ENCODE measurements around the gene PRPSAP1. TPM values are rescaled to one million over a fixed set of nuclear protein-coding genes. Genes with fewer than 3 reads are reported as not detected.

Gene PRPSAP1
- total RNA-seq, 2 experiments from 2014 or later: 10.8 to 12.1 TPM

DNA sequence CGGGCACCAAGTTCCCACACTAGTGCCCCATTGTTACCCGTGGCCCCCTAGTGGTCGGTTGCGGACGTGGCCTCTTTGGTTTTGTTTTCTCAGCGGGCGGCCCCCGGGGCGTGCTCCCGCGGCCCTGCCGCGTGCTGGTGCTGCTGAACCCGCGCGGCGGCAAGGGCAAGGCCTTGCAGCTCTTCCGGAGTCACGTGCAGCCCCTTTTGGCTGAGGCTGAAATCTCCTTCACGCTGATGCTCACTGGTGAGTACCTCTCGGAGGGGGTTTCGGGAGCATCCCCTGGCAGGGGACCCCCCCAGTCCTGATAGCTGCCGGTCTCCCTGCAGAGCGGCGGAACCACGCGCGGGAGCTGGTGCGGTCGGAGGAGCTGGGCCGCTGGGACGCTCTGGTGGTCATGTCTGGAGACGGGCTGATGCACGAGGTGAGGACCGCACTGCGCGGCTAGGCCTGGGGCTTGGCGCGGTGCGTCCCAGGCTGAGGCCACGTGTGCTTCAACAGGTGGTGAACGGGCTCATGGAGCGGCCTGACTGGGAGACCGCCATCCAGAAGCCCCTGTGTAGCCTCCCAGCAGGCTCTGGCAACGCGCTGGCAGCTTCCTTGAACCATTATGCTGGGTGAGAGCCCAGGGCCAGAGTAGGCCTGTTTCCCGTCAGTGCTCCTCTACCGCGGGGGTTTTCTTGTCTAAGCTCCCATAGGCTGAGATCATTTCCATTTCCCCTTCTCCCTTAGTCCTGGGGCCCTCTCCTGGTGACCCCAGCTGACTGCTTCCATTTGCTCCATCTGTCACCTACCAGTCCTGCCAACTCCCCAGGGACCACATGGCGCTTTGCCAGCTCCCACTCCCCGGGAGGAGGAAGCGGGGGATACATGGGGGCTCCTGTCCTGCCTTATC is 32.4 kb upstream of the PRPSAP1 start:
- H3K9me3 ChIP-seq (ENCODE audit: control insufficient read depth in 1 of 2, insufficient read depth in 1 of 2, low read length in 2 of 2): no peaks in the 10 kb centered on the region
- H3K36me3 ChIP-seq (ENCODE audit: insufficient read depth, low read length): peaks cover 10% of the 10 kb centered on the region
- Mint-ChIP-seq H3K4me1 (ENCODE audit: low read depth) (peaks cover 6% of the 10 kb centered on the region), H3K4me3 (peak overlapping the region; percentile 66), H3K36me3 (ENCODE audit: low read depth) (peaks cover 13% of the 10 kb centered on the region), H3K9me3 (no peaks in the 10 kb centered on the region), H3K27me3 (peaks cover 4% of the 10 kb centered on the region), H3K27ac (no peak overlapping the region)
- POLR2A ChIA-PET: interaction anchor here (0.9 to 4.8 kb wide), 3 partner anchors 12 to 99 kb away, joined by 3 to 37 read pairs (median 7); partner anchors contain the start of gene PRPSAP1
- ATAC-seq (ENCODE audit: poor library complexity): peak; percentile 65
- no peak overlapping the region for H3K27ac ChIP-seq (ENCODE audit: low read depth in 1 of 2, low read length in 2 of 2)
- CTCF ChIA-PET: interaction anchor here (0.5 to 3.6 kb wide), 7 partner anchors 10 to 121 kb away, joined by 3 to 31 read pairs (median 4); partner anchors contain the start of genes PRPSAP1 and UBALD2
- intact Hi-C loops (cut with DNase I, micrococcal nuclease): loop anchor here (2.0 to 10.0 kb wide), 3 partner anchors 33 to 401 kb away; partner anchors contain the start of gene PRPSAP1 (in 2 of the 2)
- H3K4me1 ChIP-seq (ENCODE audit: insufficient read depth, low read length): peaks cover 33% of the 10 kb centered on the region
- DNase-seq: peak; percentile 73 to 91 (median 80)
- peak overlapping the region; percentile 50 for H3K4me3 ChIP-seq (ENCODE audit: low read length)
- TF ChIP-seq, protein P1, sequence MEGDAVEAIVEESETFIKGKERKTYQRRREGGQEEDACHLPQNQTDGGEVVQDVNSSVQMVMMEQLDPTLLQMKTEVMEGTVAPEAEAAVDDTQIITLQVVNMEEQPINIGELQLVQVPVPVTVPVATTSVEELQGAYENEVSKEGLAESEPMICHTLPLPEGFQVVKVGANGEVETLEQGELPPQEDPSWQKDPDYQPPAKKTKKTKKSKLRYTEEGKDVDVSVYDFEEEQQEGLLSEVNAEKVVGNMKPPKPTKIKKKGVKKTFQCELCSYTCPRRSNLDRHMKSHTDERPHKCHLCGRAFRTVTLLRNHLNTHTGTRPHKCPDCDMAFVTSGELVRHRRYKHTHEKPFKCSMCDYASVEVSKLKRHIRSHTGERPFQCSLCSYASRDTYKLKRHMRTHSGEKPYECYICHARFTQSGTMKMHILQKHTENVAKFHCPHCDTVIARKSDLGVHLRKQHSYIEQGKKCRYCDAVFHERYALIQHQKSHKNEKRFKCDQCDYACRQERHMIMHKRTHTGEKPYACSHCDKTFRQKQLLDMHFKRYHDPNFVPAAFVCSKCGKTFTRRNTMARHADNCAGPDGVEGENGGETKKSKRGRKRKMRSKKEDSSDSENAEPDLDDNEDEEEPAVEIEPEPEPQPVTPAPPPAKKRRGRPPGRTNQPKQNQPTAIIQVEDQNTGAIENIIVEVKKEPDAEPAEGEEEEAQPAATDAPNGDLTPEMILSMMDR (IDR thresholded peaks at IDR 0.05): peak; percentile 94
- H3K27me3 ChIP-seq (ENCODE audit: control insufficient read depth in 1 of 2, insufficient read depth in 2 of 2, low read length in 2 of 2): peaks cover 4 to 7% of the 10 kb centered on the region in 2 experiments

DNA sequence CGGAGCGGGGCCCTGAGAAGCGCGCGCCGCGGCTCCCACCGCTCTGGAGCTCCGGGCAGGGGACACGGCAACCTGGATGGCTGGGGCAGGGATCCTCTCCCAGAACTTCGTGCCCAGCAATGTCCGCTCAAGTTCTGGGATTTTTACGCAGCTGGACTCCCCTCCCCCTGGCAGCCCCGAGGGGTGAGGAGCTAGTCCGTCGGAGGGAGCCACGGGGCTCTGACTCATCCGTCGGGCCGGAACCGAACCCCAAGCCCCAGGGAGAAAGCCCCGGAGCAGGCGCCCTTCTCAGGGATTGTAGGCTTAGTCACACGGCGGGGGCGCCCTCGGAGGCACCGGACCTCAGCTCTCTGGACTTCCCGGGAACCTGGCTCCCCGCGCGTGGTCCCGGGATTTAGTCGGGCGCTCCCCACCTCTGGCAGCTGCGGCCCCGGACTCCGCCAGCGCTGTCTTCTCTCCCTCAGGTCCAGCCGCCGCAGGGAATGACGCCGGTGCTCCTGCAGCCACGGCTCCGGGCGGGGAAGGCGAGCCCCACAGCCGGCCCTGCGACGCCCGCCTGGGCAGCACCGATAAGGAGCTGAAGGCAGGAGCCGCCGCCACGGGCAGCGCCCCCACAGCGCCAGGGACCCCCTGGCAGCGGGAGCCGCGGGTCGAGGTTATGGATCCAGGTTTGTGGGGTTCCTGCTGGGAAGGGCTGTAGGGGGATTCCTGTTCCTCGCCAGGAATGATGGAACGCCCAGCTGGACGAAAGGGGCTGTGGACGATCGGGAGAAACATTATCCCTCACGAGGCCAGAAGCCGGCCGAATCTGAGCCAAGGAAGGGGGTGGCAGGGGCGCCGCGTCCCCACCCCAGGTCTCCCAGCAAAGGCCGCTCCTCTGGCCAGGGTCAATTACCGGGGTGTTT is 31.5 kb upstream of the PRPSAP1 start:
- peaks cover 11% of the 10 kb centered on the region for H3K36me3 Mint-ChIP-seq (ENCODE audit: low read depth)
- no peaks in the 10 kb centered on the region for H3K9me3 Mint-ChIP-seq
- H3K4me3 Mint-ChIP-seq: peak overlapping the region; percentile 71
- H3K4me3 ChIP-seq (ENCODE audit: low read length): peak overlapping the region; percentile 50
- H3K27ac ChIP-seq (ENCODE audit: low read depth in 1 of 2, low read length in 2 of 2): no peak overlapping the region
- intact Hi-C loops (cut with DNase I, micrococcal nuclease): loop anchor here (2.0 to 10.0 kb wide), 3 partner anchors 32 to 400 kb away; partner anchors contain the start of gene PRPSAP1 (in 2 of the 2)
- ChIA-PET POLR2A (interaction anchor here (0.7 to 4.8 kb wide), 8 partner anchors 9 to 130 kb away, joined by 3 to 37 read pairs (median 4); partner anchors contain the start of gene PRPSAP1), CTCF (interaction anchor here (0.5 to 3.6 kb wide), 9 partner anchors 9 to 120 kb away, joined by 3 to 31 read pairs (median 4); partner anchors contain the start of genes PRPSAP1 and UBALD2)
- peaks cover 33% of the 10 kb centered on the region for H3K4me1 ChIP-seq (ENCODE audit: insufficient read depth, low read length)
- ATAC-seq (ENCODE audit: poor library complexity) (peak; percentile 15), DNase-seq (peak in 8 of 14 experiments; percentile 17 to 83 (median 39))
- TF ChIP-seq, protein P1 (IDR thresholded peaks at IDR 0.05): no peak
- peaks cover 4% of the 10 kb centered on the region for H3K27me3 Mint-ChIP-seq
- peaks cover 2% of the 10 kb centered on the region for H3K36me3 ChIP-seq (ENCODE audit: insufficient read depth, low read length)
- H3K27me3 ChIP-seq (ENCODE audit: control insufficient read depth in 1 of 2, insufficient read depth in 2 of 2, low read length in 2 of 2): peaks cover 4 to 7% of the 10 kb centered on the region in 2 experiments
- H3K9me3 ChIP-seq (ENCODE audit: control insufficient read depth in 1 of 2, insufficient read depth in 1 of 2, low read length in 2 of 2): no peaks in the 10 kb centered on the region
- no peak overlapping the region for H3K27ac Mint-ChIP-seq
- H3K4me1 Mint-ChIP-seq (ENCODE audit: low read depth): peaks cover 6% of the 10 kb centered on the region
